Head of caudate nucleus (tissue), 42 donors: ENCODE results near the gene SKI.
"Not testable (repeated sequence)": the region's sequence is repeated elsewhere in the genome, so short reads cannot be mapped to it uniquely, and the experiment has no call there.

Source experiments
- DNase-seq, 42 donors: peaks; one replicate each; pipeline versions ENCODE4 v3.0.0 to v3.0.0-alpha.2; 2020 to 2021; ENCODE audit warnings: mixed read lengths in 7 of 42
- intact Hi-C: fragments of 100-400 bp; cut with DNase I; formaldehyde crosslinking; loops from one replicate; pipeline ENCODE4 v1.15.0; 2022

Gene SKI

DNA sequence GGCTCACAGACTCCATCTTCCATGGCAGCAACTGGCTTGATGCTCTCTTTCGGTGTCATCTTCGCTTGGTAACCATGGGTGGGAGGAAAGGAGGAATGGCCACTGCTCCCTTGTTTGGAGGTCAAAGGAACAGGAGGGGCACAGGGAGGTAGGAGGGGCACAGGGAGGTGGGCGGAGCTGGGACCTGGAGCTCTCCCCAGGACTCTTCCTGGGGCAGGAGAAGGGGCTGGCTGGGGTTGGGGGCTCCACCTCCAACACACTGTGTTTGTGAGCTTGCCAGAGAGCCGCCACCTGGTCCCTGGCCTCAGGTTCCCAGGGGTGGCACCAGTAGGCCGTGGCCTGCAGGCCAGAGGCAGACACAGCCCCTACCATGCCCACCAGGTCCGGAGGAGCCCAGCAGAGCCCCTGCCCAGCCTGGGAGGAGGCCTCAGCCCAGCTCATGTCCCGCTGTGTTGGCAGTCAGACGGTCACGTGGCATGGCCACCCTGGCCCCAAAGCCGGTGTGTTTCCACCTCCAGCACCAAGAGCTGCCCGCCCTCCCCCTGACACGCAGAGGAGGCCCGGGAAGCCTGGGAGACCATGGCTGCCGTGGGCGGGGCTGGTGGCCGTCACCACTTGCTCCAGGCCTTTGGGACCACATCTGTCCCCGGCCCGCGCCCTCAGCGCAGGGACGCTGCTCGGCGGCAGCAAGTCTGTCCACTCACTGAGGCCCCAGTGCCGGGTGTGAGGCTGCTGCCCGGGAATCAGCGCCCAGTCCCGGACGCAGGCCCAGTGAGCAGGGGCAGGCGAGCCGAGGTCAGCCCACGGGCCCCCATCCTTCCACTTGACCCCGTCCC lies 89.3 kb downstream of the SKI start:
- intact Hi-C loops: loop anchor here (5.0 kb wide), 1 partner anchor 85 kb away; no protein-coding TSS in a partner anchor
- DNase-seq: no peak

DNA sequence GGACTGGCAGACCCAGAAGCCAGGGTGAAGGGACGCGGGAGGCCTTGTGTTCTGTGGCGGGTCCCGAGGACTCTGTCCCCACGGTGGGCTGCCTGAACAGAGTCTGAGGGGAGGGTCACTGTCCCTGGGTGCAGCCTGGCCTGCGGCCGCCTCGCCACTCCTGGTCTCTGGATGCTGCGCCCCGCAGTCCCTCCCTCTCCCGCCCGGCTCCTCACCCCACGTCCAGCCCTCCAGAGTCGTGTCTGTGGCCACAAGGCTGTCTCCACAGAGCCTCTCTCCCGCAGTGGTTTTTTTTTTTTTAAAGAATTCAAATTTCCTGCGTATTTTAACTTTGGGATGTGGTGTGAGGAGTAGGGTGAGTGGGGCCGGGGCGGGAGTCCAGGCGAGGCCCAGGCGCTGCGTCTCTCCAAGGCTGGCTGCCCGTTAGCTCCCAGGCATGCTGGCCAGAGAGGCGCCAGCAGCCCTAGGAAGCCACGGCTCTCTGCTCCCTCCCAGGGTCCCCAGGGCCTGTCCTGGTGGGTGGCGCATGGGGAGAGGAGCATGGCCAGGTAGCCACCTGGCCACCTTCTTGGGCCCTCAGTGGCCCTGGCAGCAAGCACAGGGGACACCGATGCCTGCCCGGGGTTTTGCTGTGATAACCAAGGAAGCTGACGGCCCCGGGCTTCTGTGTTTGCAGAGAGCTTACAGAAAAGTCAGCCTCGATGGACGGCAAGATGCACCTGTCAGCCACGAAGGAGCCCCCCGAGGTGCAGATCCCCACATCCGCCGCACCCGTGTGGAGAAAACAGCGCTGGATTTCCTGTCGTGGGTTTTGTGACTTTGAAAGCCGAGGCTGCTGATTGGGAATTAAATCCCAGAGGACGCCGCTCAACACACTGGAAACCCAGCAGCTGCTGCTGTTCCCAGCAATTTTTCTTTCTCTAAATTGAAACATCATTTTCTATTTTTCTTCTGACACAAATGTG lies 90.5 kb downstream of the SKI start:
- no peak for DNase-seq
- intact Hi-C loops: loop anchor here (5.0 kb wide), 1 partner anchor 86 kb away; no protein-coding TSS in a partner anchor

DNA sequence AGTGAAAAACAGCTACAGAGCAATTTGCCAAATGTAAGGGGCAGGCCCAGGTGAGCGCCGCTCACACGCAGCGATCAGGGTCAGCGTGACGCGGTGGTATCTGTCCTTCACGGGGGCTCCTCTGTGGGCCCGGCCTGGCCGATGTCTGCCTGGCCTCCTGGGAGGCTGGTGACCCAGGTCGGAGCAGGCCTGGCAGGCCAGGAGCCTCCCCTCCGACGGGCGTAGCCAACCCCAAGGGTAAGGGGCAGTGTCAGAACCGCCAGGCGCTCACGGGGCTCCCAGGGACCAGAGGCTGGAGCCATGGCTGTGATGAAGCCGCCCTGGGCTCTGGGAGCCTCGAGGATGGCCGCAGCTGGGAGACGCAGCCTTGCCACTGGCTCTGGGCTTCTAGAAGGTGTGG lies 91.2 kb downstream of the SKI start:
- intact Hi-C loops: loop anchor here (5.0 kb wide), 1 partner anchor 87 kb away; no protein-coding TSS in a partner anchor
- DNase-seq: no peak

- intact Hi-C loops: no loop called here
Observed at GRCh38 chr1:2320006-2320405, 91.9 kb downstream of the SKI start.

GRCh38 chr1:2320760-2321667 lies 92.9 kb downstream of the SKI start:
- intact Hi-C loops: no loop called here
- DNase-seq: no peak

More at GRCh38 chr1:2320006-2320405, 91.9 kb downstream of the SKI start:
- no peak for DNase-seq

GRCh38 chr1:2322065-2322571 lies 94.0 kb downstream of the SKI start:
- intact Hi-C loops: no loop called here
- peak in 21 of 42 donors; percentile 28 to 73 (median 57) for DNase-seq

- intact Hi-C loops: no loop called here
- peak in 3 of 42 donors; percentile 36 to 53 (median 41) for DNase-seq
Observed at GRCh38 chr1:2322581-2323211, 94.6 kb downstream of the SKI start.

DNA sequence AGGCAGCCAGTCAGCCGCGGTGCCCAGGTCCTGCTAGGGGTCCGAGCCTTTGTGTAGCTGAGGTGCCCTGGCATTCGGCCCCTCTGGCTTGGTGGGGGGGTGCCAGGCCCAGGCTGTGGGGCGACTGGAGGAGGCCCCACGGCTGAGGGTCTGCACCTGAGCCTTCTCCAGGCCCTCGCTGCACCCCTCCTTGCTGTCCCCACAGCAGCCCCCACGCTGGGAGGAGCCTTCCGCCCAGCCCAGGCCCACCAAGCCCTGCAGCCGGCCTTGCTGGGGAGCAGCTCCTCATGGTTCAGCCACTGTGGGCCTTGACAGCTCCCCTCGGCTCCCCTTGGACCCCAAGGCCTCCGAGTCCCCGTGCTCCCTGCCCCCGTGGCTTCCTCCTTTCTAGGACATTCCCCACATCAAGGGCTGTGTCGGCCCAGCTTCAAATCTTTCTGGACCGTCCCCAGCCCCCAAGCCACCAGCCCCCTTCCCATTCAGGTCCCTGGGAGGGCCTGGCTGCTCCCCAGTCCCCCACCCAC lies 95.4 kb downstream of the SKI start:
- intact Hi-C loops: no loop called here
- DNase-seq: no peak

- intact Hi-C loops: no loop called here
- no peak for DNase-seq
Observed at GRCh38 chr1:2324553-2325366, 96.6 kb downstream of the SKI start.

DNA sequence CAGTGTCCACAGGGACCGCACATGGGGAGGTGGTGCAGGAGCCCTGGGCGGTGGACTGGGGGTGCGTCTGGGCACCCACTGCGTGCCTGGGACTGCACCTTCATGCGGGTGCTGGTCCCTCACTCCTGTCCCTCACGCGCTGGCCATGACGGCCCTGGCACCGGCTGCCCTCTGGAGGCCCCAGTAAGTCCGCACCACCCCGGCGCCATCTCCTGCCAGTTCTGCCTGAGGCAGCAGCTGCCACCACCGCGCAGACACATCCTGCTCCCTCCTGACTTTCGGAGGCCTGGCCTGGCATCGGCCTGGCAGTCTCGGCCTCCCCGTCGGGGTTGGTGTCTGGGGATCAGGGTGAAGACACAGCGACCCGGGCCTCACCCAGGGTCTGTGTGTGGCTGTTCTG lies 98.4 kb downstream of the SKI start:
- DNase-seq: no peak
- intact Hi-C loops: no loop called here

DNA sequence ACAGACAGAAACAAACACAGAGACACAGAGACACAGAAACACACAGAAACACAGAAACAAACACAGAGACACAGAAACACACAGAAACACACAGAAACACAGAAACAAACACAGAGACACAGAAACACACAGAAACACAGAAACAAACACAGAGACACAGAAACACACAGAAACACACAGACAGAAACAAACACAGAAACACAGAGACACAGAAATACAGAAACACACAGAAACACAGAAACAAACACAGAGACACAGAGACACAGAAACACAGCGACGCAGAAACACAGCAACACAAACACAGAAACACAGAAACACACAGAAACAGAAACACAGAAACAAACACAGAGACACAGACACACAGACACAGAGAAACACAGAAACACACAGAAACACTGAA lies 99.0 kb downstream of the SKI start:
- intact Hi-C loops, DNase-seq: not testable (repeated sequence)

- intact Hi-C loops: no loop called here
- DNase-seq: no peak
Observed at GRCh38 chr1:2327841-2328240, 99.7 kb downstream of the SKI start.

GRCh38 chr1:2328676-2329455 lies 100.7 kb downstream of the SKI start:
- intact Hi-C loops: no loop called here

DNA sequence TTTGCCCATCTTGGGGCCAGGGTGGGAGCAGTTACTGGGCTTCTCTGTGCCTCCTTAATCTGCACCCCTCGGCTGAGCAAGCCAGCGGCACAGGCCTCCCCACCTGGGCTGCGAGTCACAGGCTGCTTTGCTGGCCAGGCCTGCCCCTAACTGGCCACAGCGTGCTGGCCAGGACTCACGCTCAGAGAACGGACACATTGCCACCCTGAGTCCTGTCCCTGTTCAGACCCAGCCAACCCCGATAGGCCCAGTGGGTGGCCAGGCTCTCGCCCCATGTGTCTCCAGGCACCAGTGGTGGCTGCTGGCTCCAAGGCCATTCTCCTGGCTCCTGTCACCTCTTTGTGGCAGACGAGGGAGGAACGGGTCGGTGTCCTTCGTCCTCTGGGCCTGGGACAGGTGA lies 101.9 kb downstream of the SKI start:
- no peak for DNase-seq
- intact Hi-C loops: no loop called here

More at GRCh38 chr1:2328676-2329455, 100.7 kb downstream of the SKI start:
- no peak for DNase-seq

- intact Hi-C loops: no loop called here
- DNase-seq: no peak
Observed at GRCh38 chr1:2330519-2331199, 102.5 kb downstream of the SKI start.

GRCh38 chr1:2331200-2331544 lies 103.1 kb downstream of the SKI start:
- no peak for DNase-seq
- intact Hi-C loops: no loop called here
